T-helper 9 cell (primary cell): ENCODE measurements around the gene GALNT15.

Experiments
- DNase-seq: peaks from one replicate; pipeline ENCODE4 v3.0.0-alpha.2; 2020
- total RNA-seq, 2 donors: gene quantifications; one replicate each; lab custom pipeline; 2026; lab: John Stamatoyannopoulos, UW

Gene GALNT15
- 0 to 0.07 reads per million in 2 donors for total RNA-seq

- DNase-seq: no peak
These were observed at the start of gene GALNT15 for GRCh38 chr3:16174389-16174788. Gene GALNT15, plus strand, starts transcription at chr3:16174680. Its CDS starts 472 bp downstream, at chr3:16175152.

- DNase-seq: no peak
These were observed 47.8 kb upstream of the GALNT15 start for GRCh38 chr3:16126634-16127033.

- DNase-seq: no peak
These were observed 47.2 kb upstream of the GALNT15 start for GRCh38 chr3:16127249-16127648.

GRCh38 chr3:16130066-16130465 is 44.4 kb upstream of the GALNT15 start:
- no peak for DNase-seq

- DNase-seq: no peak
These were observed 42.3 kb upstream of the GALNT15 start for GRCh38 chr3:16132190-16132589.

GRCh38 chr3:16132928-16133327 is 41.6 kb upstream of the GALNT15 start:
- no peak for DNase-seq

- no peak for DNase-seq
These were observed 40.1 kb upstream of the GALNT15 start for GRCh38 chr3:16134173-16134928.

- no peak for DNase-seq
These were observed 38.4 kb upstream of the GALNT15 start for GRCh38 chr3:16136055-16136454.

GRCh38 chr3:16137044-16137443 is 37.4 kb upstream of the GALNT15 start:
- DNase-seq: no peak

- no peak for DNase-seq
These were observed 36.5 kb upstream of the GALNT15 start for GRCh38 chr3:16137977-16138376.

- no peak for DNase-seq
These were observed 34.2 kb upstream of the GALNT15 start for GRCh38 chr3:16140116-16140893.

GRCh38 chr3:16140894-16141285 is 33.6 kb upstream of the GALNT15 start:
- no peak for DNase-seq

- no peak for DNase-seq
These were observed 32.0 kb upstream of the GALNT15 start for GRCh38 chr3:16142350-16143025.

GRCh38 chr3:16143861-16144447 is 30.5 kb upstream of the GALNT15 start:
- DNase-seq: no peak

GRCh38 chr3:16145176-16145575 is 29.3 kb upstream of the GALNT15 start:
- no peak for DNase-seq

GRCh38 chr3:16146015-16146730 is 28.3 kb upstream of the GALNT15 start:
- DNase-seq: no peak

GRCh38 chr3:16147220-16147994 is 27.1 kb upstream of the GALNT15 start:
- DNase-seq: no peak

GRCh38 chr3:16148213-16148612 is 26.3 kb upstream of the GALNT15 start:
- DNase-seq: no peak

GRCh38 chr3:16148783-16149182 is 25.7 kb upstream of the GALNT15 start:
- no peak for DNase-seq

GRCh38 chr3:16150285-16150684 is 24.2 kb upstream of the GALNT15 start:
- no peak for DNase-seq

GRCh38 chr3:16151109-16151508 is 23.4 kb upstream of the GALNT15 start:
- DNase-seq: no peak

GRCh38 chr3:16168211-16168610 is 6.3 kb upstream of the GALNT15 start:
- no peak for DNase-seq
